ENCODE data around the gene RAC3.

RAC3 gene

GRCh38 chr17:82033359-82034085, 2.0 kb downstream of the RAC3 start:
- DNase-seq (ENCODE audit: insufficient read length, low spot score): no peak
- TF ChIP-seq CTCF (IDR thresholded peaks at IDR 0.05; ENCODE audit: insufficient read depth, missing control alignments): no peak
- FAIRE-seq: no peak

- TF ChIP-seq CTCF (IDR thresholded peaks at IDR 0.05; ENCODE audit: insufficient read depth, missing control alignments): no peak
- FAIRE-seq (no peak), DNase-seq (ENCODE audit: insufficient read length, low spot score) (no peak)
Measured at GRCh38 chr17:82034371-82035011, 3.0 kb downstream of the RAC3 start.

GRCh38 chr17:82035488-82035887, 4.0 kb downstream of the RAC3 start:
- no peak for DNase-seq (ENCODE audit: insufficient read length, low spot score)
- FAIRE-seq: no peak
- no peak for TF ChIP-seq CTCF (IDR thresholded peaks at IDR 0.05; ENCODE audit: insufficient read depth, missing control alignments)

- no peak for FAIRE-seq
- no peak for DNase-seq (ENCODE audit: insufficient read length, low spot score)
- TF ChIP-seq CTCF (IDR thresholded peaks at IDR 0.05; ENCODE audit: insufficient read depth, missing control alignments): no peak
Measured at GRCh38 chr17:82035956-82036633, 4.6 kb downstream of the RAC3 start.

GRCh38 chr17:82036634-82037091, 5.2 kb downstream of the RAC3 start:
- no peak for TF ChIP-seq CTCF (IDR thresholded peaks at IDR 0.05; ENCODE audit: insufficient read depth, missing control alignments)
- FAIRE-seq: no peak
- no peak for DNase-seq (ENCODE audit: insufficient read length, low spot score)

- DNase-seq (ENCODE audit: insufficient read length, low spot score) (peak; percentile 96), FAIRE-seq (no peak)
- peak; percentile 85 for TF ChIP-seq CTCF (IDR thresholded peaks at IDR 0.05; ENCODE audit: insufficient read depth, missing control alignments)
Measured at GRCh38 chr17:82037092-82037888, 5.8 kb downstream of the RAC3 start, which contains the start of gene DCXR. DCXR (minus strand) TSS chr17:82037697; CDS start chr17:82037682, 15 bp downstream.

All from D721Med (cell line).